Hepatocyte (in vitro differentiated cells): ENCODE data around the gene RPS6KA5.

Experiments
- CTCF ChIP-seq: fragments of 200-600 bp; sonication (generic); IDR thresholded peaks from 2 replicates; pipeline ENCODE4 v1.5.1; 2016; ENCODE audit warnings: antibody characterized with exemption, mild to moderate bottlenecking; ENCODE audit not compliant: poor library complexity
- EZH2phosphoT487 ChIP-seq: fragments of 200-600 bp; sonication (generic); IDR thresholded peaks from one replicate; pipeline ENCODE4 v1.6.1; 2018; ENCODE audit warnings: antibody characterized with exemption, mild to moderate bottlenecking, low read depth, moderate library complexity; ENCODE audit not compliant: unreplicated experiment, severe bottlenecking

DNA sequence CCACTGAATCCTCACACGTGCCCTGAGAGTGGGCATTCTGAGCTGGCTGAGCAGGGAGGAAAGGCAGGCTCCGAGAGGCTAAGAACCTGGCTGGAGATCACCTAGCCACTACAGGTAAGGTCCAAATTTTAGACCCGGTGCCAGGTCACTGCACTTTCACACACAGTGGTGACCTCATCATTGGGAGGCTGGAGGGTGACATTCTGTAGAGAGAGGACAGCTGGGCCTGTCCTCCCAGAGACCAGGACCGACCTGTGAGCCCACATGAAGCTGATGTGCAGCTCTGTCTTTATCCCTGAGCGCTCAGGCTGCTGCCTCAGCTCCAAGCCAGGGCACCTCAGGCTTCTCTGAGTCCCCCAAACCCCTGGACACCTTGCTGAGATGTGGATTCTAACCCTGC is 248.3 kb downstream of the RPS6KA5 start:
- no peak for TF ChIP-seq CTCF
- no peak for TF ChIP-seq EZH2phosphoT487
